GM12872 (cell line): ENCODE measurements around the gene ZNF785.

Experiments used
- CTCF ChIP-seq: IDR thresholded peaks from 3 replicates; pipeline ENCODE4 v1.5.1; 2011; ENCODE audit warnings: low read depth, mild to moderate bottlenecking, low read length, moderate library complexity; ENCODE audit not compliant: insufficient read depth

ZNF785 gene

GRCh38 chr16:30565984-30566383, 19.5 kb downstream of the ZNF785 start:
- no peak for TF ChIP-seq CTCF

- TF ChIP-seq CTCF: no peak
Measured at GRCh38 chr16:30565526-30565925, 20.0 kb downstream of the ZNF785 start.

GRCh38 chr16:30562021-30562420, 23.5 kb downstream of the ZNF785 start:
- TF ChIP-seq CTCF: no peak

GRCh38 chr16:30561089-30561816, 24.2 kb downstream of the ZNF785 start:
- TF ChIP-seq CTCF: no peak

- no peak for TF ChIP-seq CTCF
Measured at GRCh38 chr16:30559690-30560089, 25.8 kb downstream of the ZNF785 start.

GRCh38 chr16:30558789-30559377, 26.6 kb downstream of the ZNF785 start:
- no peak for TF ChIP-seq CTCF

- TF ChIP-seq CTCF: 0 out of 3 replicates have a peak, but pooled peaks have one; percentile 7
Measured at GRCh38 chr16:30557957-30558788, 27.3 kb downstream of the ZNF785 start, which contains the start of gene ZNF764. Gene ZNF764, minus strand, starts transcription at chr16:30558374. Its CDS starts 192 bp downstream, at chr16:30558182.
